K562 (cell line): ENCODE measurements around the gene IKBKE. TPM values are rescaled to one million over a fixed set of nuclear protein-coding genes. Genes with fewer than 3 reads are reported as not detected.

Source experiments
- ATAC-seq: fragments of 200-7000 bp; cut with Tn5 transposase; 3 replicates; pipeline ENCODE4 v1.9.1; 2020; ENCODE audit warnings: moderate library complexity
- BruUV-seq: library from RNA; stranded (reverse); fragments of 400-500 nt; replicated peaks from 2 replicates; lab custom pipeline; 2021; lab: Mats Ljungman, UMichigan
- CTCF ChIA-PET: fragments of 300-600 bp; formaldehyde crosslinking; extraction: SDS; loops from one replicate; lab custom pipeline; 2021; ENCODE audit warnings: low intra/inter-chr PET ratio; lab: Yijun Ruan, JAX
- POLR2A ChIA-PET: fragments of 300-600, 350-650 bp; sonication (Branson Sonifier 250); formaldehyde crosslinking; extraction: SDS; loops from one replicate; lab custom pipeline; 2021; ENCODE audit warnings: antibody characterized with exemption, inconsistent platforms; lab: Yijun Ruan, JAX
- DNase-seq, 4 experiments: peaks; one replicate each; pipeline versions ENCODE4 v3.0.0 to v3.0.0-alpha.2; 2011 to 2018; ENCODE audit warnings: low spot score in 3 of 4, mixed read lengths in 3 of 4; ENCODE audit errors: extremely low read depth in 1 of 4
- FAIRE-seq: peaks from 2 replicates; lab custom pipeline; 2011; peaks lifted over from hg19 to GRCh38; lab: Jason Lieb, UNC
- H2AFZ ChIP-seq: 2 replicates; pipeline ENCODE4 v1.6.0; 2011; ENCODE audit warnings: low read depth, low read length, control low read depth, inconsistent platforms
- H3K27ac ChIP-seq: fragments of 200-600 bp; 3 replicates; pipeline ENCODE4 v1.8.0; 2011; ENCODE audit warnings: low read depth, mild to moderate bottlenecking, control low read depth, inconsistent platforms, low read length, moderate library complexity, mixed read lengths; ENCODE audit errors: extremely low read depth
- H3K27me3 ChIP-seq, 2 experiments: fragments of 300-600 bp in 1 of 2; 2 replicates in 1 of 2; 3 replicates in 1 of 2; pipeline versions ENCODE4 v1.6.0 to v1.8.0; 2011; ENCODE audit warnings: inconsistent platforms in 2 of 2, low read length in 2 of 2, mild to moderate bottlenecking in 1 of 2, mixed read lengths in 1 of 2, moderate library complexity in 1 of 2; ENCODE audit not compliant: control insufficient read depth in 2 of 2, insufficient read depth in 2 of 2
- H3K36me3 ChIP-seq: fragments of 300-600 bp; 3 replicates; pipeline ENCODE4 v1.8.0; 2011; ENCODE audit warnings: mild to moderate bottlenecking, low read length, inconsistent platforms; ENCODE audit not compliant: control insufficient read depth, insufficient read depth
- H3K4me1 ChIP-seq, 2 experiments: fragments of 200-600 bp in 1 of 2; replicated peaks in 1 of 2; 2 replicates in 1 of 2; 3 replicates in 1 of 2; pipeline versions ENCODE4 v1.5.1 to v1.8.0; 2011; ENCODE audit warnings: inconsistent platforms in 2 of 2, low read length in 2 of 2, mild to moderate bottlenecking in 1 of 2, mixed read lengths in 1 of 2, moderate library complexity in 1 of 2; ENCODE audit not compliant: control insufficient read depth in 2 of 2, insufficient read depth in 2 of 2
- H3K4me2 ChIP-seq: 2 replicates; pipeline ENCODE4 v1.6.1; 2011; ENCODE audit warnings: low read length, control low read depth, inconsistent platforms, mixed read lengths; ENCODE audit not compliant: insufficient read depth
- H3K4me3 ChIP-seq: fragments of 200-600 bp; sonication (generic), shearing (Covaris generic); 2 replicates; pipeline ENCODE4 v1.5.1; 2016; ENCODE audit warnings: control low read depth, inconsistent platforms
- H3K79me2 ChIP-seq: fragments of 200-600 bp; 3 replicates; pipeline ENCODE4 v1.8.0; 2011; ENCODE audit warnings: low read length, inconsistent platforms; ENCODE audit not compliant: control insufficient read depth, insufficient read depth
- H3K9ac ChIP-seq, 2 experiments: 2 replicates each; pipeline versions ENCODE4 v1.6.0 to v1.6.1; 2011; ENCODE audit warnings: low read depth in 2 of 2, low read length in 2 of 2, control low read depth in 1 of 2, inconsistent platforms in 1 of 2, mild to moderate bottlenecking in 1 of 2, mixed read lengths in 1 of 2; ENCODE audit not compliant: insufficient read depth in 1 of 2
- H3K9me1 ChIP-seq: one replicate; pipeline ENCODE4 v1.6.0; 2011; ENCODE audit warnings: inconsistent platforms, mild to moderate bottlenecking, low read length, moderate library complexity; ENCODE audit not compliant: control insufficient read depth, insufficient read depth
- H3K9me3 ChIP-seq: replicated peaks from 2 replicates; pipeline ENCODE4 v1.5.1; 2011; ENCODE audit warnings: low read depth, low read length, inconsistent platforms; ENCODE audit not compliant: control insufficient read depth, insufficient read depth
- H4K20me1 ChIP-seq: replicated peaks from 2 replicates; pipeline ENCODE4 v1.6.1; 2011; ENCODE audit warnings: low read length, inconsistent platforms, mixed read lengths; ENCODE audit not compliant: control insufficient read depth, insufficient read depth
- ZNF121 ChIP-seq: sonication (generic); formaldehyde crosslinking; conservative IDR thresholded peaks from 2 replicates; pipeline ENCODE4 v1.8.0; 2022; ENCODE audit warnings: missing genetic modification reagents
- ZNF23 ChIP-seq: fragments of 250-450 bp; sonication (Bioruptor Pico); IDR thresholded peaks from 2 replicates; pipeline ENCODE4 v1.4.0; 2020; ENCODE audit warnings: mild to moderate bottlenecking
- WGBS: fragments of 100-300 bp; shearing (Covaris generic); methylation state at CpG from one replicate; pipeline ENCODE4 v1.1.6; 2016; ENCODE audit warnings: low coverage, mixed read lengths; ENCODE audit not compliant: insufficient coverage; ENCODE audit errors: missing lambda C conversion rate; 5-methylcytosine and 5-hydroxymethylcytosine counted together
- in situ Hi-C: fragments of 300-500 bp; cut with MboI; formaldehyde crosslinking; loops from 4 replicates; pipeline ENCODE4 v1.15.0; 2018; ENCODE audit warnings: inconsistent platforms, mixed read lengths
- intact Hi-C: fragments of 100-400 bp; cut with micrococcal nuclease; formaldehyde crosslinking; loops from 2 replicates; pipeline ENCODE4 v1.14.2; 2022
- microRNA-seq: library from miRNA; unstranded; fragments of <30 nt; microRNA quantifications from one replicate; pipeline ENCODE4, GENCODE V29; 2018; ENCODE audit warnings: borderline microRNAs expressed
- polyA plus RNA-seq, 8 experiments: library from polyadenylated mRNA; depleted of rRNA in 4 of 8; stranded (reverse) in 5 of 8; unstranded in 3 of 8; fragments of >200 nt; fragmentation: Nextera tagmentation in 2 of 8; fragmentation: Illumina TruSeq in 1 of 8; extraction: Ambion mirVana in 2 of 8; extraction: Trizol in 1 of 8; gene quantifications; 2 replicates each; pipeline versions ENCODE4 v1.2.1 to v1.2.3, GENCODE V29; 2011 to 2014; ENCODE audit warnings: inconsistent platforms in 1 of 8, missing spikeins in 1 of 8
- small RNA-seq: library from RNA; depleted of rRNA; stranded (forward); fragments of <200 nt; gene quantifications from one replicate; pipeline ENCODE3, GENCODE V24; 2014
- total RNA-seq, 7 experiments: library from RNA; depleted of rRNA in 6 of 7; stranded (reverse); fragments of >200 nt in 6 of 7; fragmentation: Illumina TruSeq in 2 of 7; extraction: Trizol in 2 of 7; gene quantifications; 2 replicates each; pipeline versions ENCODE4 v1.2.1 to v1.2.3, GENCODE V29; 2011 to 2021; ENCODE audit warnings: low replicate concordance in 1 of 7

The IKBKE gene
- total and polyA plus RNA-seq, 9 of the 15 experiments (the other 6 are each of a cell fraction or from before 2014, with no cell fraction given): 2.3 to 9.0 (median 4.8) TPM

GRCh38 chr1:206545351-206545750, 75.1 kb downstream of the IKBKE start:
- Histone ChIP-seq H3K9me1 (no peaks in the 10 kb centered on the region), H3K9me3 (no peaks in the 10 kb centered on the region), H3K4me3 (no peak overlapping the region), H3K4me2 (no peak overlapping the region), H3K36me3 (no peaks in the 10 kb centered on the region), H3K4me1 (peaks cover 7% of the 10 kb centered on the region in 2 experiments; a peak in 4 of 5 replicates), H3K79me2 (no peaks in the 10 kb centered on the region), H3K9ac (no peak overlapping the region), H2AFZ (no peak overlapping the region), H4K20me1 (no peaks in the 10 kb centered on the region), H3K27me3 (no peaks in the 10 kb centered on the region), H3K27ac (no peak overlapping the region)
- in situ Hi-C loops (loop anchor here (5.0 kb wide), 1 partner anchor 37 kb away; no protein-coding TSS in a partner anchor), intact Hi-C loops (loop anchor here (1.0 kb wide), 3 partner anchors 30 to 55 kb away; no protein-coding TSS in a partner anchor)
- FAIRE-seq (no peak), DNase-seq (no peak), ATAC-seq (peak; percentile 18)
- TF ChIP-seq ZNF23: no peak
- TF ChIP-seq ZNF121: peak; percentile 96
- CTCF ChIA-PET: interaction anchor here (0.7 to 2.8 kb wide), 5 partner anchors 13 to 63 kb away, joined by 3 to 35 read pairs (median 3); no protein-coding TSS in a partner anchor
- POLR2A ChIA-PET: interaction anchor here (0.8 to 1.5 kb wide), 4 partner anchors 10 to 42 kb away, joined by 3 to 6 read pairs (median 4); no protein-coding TSS in a partner anchor
- 92% methylated on average over 1 of the region's 1 CpG for WGBS
- BruUV-seq: no TSS peak

Small RNA genes lying within 50 kb of the gene (microRNA-seq; reads per million reads assigned to microRNA genes)
- gene MIR6769B: not detected

Small RNA genes lying within 50 kb of the gene (small RNA-seq; reads per million reads assigned to genes)
- not detected for gene MIR6769B

Other genes with a start within 250 kb of the IKBKE start
- 25.2 and 32.1 TPM in 2 replicates for gene RASSF5, start 37.1 kb downstream of the IKBKE start, total RNA-seq (2014; rRNA removed)
- 20.3 and 21.7 TPM in 2 replicates for gene RASSF5, start 37.1 kb downstream of the IKBKE start, total RNA-seq (2014; rRNA removed; fragmentation: Illumina TruSeq; extraction: Trizol)
- 26.7 and 28.5 TPM in 2 replicates for gene RASSF5, start 37.1 kb downstream of the IKBKE start, total RNA-seq (2015; rRNA removed; fragmentation: Illumina TruSeq; extraction: Trizol)
- 35.2 and 38.1 TPM in 2 replicates for gene RASSF5, start 37.1 kb downstream of the IKBKE start, total RNA-seq (2021)
- 20.8 and 42.4 TPM in 2 replicates for gene RASSF5, start 37.1 kb downstream of the IKBKE start, polyA plus RNA-seq (2011; rRNA removed)
- gene RASSF5, start 37.1 kb downstream of the IKBKE start, polyA plus RNA-seq (2014; fragmentation: Illumina TruSeq; extraction: Trizol): 36.1 and 41.0 TPM in 2 replicates
- gene RASSF5, start 37.1 kb downstream of the IKBKE start, polyA plus RNA-seq (2014; fragmentation: Nextera tagmentation; extraction: Ambion mirVana): 1 to 10 TPM; 6.1 to 6.9 TPM
- gene RASSF5, start 37.1 kb downstream of the IKBKE start, polyA plus RNA-seq (2014; rRNA removed): 27.4 and 27.9 TPM in 2 replicates
- 85.9 and 106 TPM in 2 replicates for gene EIF2D, start 142.0 kb downstream of the IKBKE start, total RNA-seq (2014; rRNA removed)
- 92.7 and 93.9 TPM in 2 replicates for gene EIF2D, start 142.0 kb downstream of the IKBKE start, total RNA-seq (2014; rRNA removed; fragmentation: Illumina TruSeq; extraction: Trizol)
- gene EIF2D, start 142.0 kb downstream of the IKBKE start, total RNA-seq (2015; rRNA removed; fragmentation: Illumina TruSeq; extraction: Trizol): 85.1 and 86.5 TPM in 2 replicates
- gene EIF2D, start 142.0 kb downstream of the IKBKE start, total RNA-seq (2021): 81.1 and 82.1 TPM in 2 replicates
- gene EIF2D, start 142.0 kb downstream of the IKBKE start, polyA plus RNA-seq (2011; rRNA removed): 138 and 152 TPM in 2 replicates
- 111 and 128 TPM in 2 replicates for gene EIF2D, start 142.0 kb downstream of the IKBKE start, polyA plus RNA-seq (2014; fragmentation: Illumina TruSeq; extraction: Trizol)
- 100 to 1,000 TPM in 1 of 2 experiments, 10 to 100 TPM in 1; 86.9 to 130 TPM for gene EIF2D, start 142.0 kb downstream of the IKBKE start, polyA plus RNA-seq (2014; fragmentation: Nextera tagmentation; extraction: Ambion mirVana)
- gene EIF2D, start 142.0 kb downstream of the IKBKE start, polyA plus RNA-seq (2014; rRNA removed): 113 and 131 TPM in 2 replicates
- 22.5 and 33.6 TPM in 2 replicates for gene DYRK3, start 165.1 kb downstream of the IKBKE start, total RNA-seq (2014; rRNA removed)
- 29.6 and 31.0 TPM in 2 replicates for gene DYRK3, start 165.1 kb downstream of the IKBKE start, total RNA-seq (2014; rRNA removed; fragmentation: Illumina TruSeq; extraction: Trizol)
- 23.3 and 25.7 TPM in 2 replicates for gene DYRK3, start 165.1 kb downstream of the IKBKE start, total RNA-seq (2015; rRNA removed; fragmentation: Illumina TruSeq; extraction: Trizol)
- gene DYRK3, start 165.1 kb downstream of the IKBKE start, total RNA-seq (2021): 30.2 and 31.6 TPM in 2 replicates
- gene DYRK3, start 165.1 kb downstream of the IKBKE start, polyA plus RNA-seq (2011; rRNA removed): 30.8 and 33.7 TPM in 2 replicates
- 24.8 and 30.2 TPM in 2 replicates for gene DYRK3, start 165.1 kb downstream of the IKBKE start, polyA plus RNA-seq (2014; fragmentation: Illumina TruSeq; extraction: Trizol)
- gene DYRK3, start 165.1 kb downstream of the IKBKE start, polyA plus RNA-seq (2014; fragmentation: Nextera tagmentation; extraction: Ambion mirVana): 1 to 10 TPM; 4.5 to 5.2 TPM
- 16.3 and 20.2 TPM in 2 replicates for gene DYRK3, start 165.1 kb downstream of the IKBKE start, polyA plus RNA-seq (2014; rRNA removed)
- gene MAPKAPK2, start 214.4 kb downstream of the IKBKE start, total RNA-seq (2014; rRNA removed): 52.1 and 57.2 TPM in 2 replicates
- 36.1 and 36.6 TPM in 2 replicates for gene MAPKAPK2, start 214.4 kb downstream of the IKBKE start, total RNA-seq (2014; rRNA removed; fragmentation: Illumina TruSeq; extraction: Trizol)
- gene MAPKAPK2, start 214.4 kb downstream of the IKBKE start, total RNA-seq (2015; rRNA removed; fragmentation: Illumina TruSeq; extraction: Trizol): 33.3 and 35.6 TPM in 2 replicates
- 81.3 and 94.2 TPM in 2 replicates for gene MAPKAPK2, start 214.4 kb downstream of the IKBKE start, total RNA-seq (2021)
- gene MAPKAPK2, start 214.4 kb downstream of the IKBKE start, polyA plus RNA-seq (2011; rRNA removed): 66.5 and 72.1 TPM in 2 replicates
- 73.6 and 78.3 TPM in 2 replicates for gene MAPKAPK2, start 214.4 kb downstream of the IKBKE start, polyA plus RNA-seq (2014; fragmentation: Illumina TruSeq; extraction: Trizol)
- gene MAPKAPK2, start 214.4 kb downstream of the IKBKE start, polyA plus RNA-seq (2014; fragmentation: Nextera tagmentation; extraction: Ambion mirVana): 1 to 10 TPM in 1 of 2 experiments, under 1 TPM in 1; 0.63 to 1.3 TPM
- 53.4 and 57.2 TPM in 2 replicates for gene MAPKAPK2, start 214.4 kb downstream of the IKBKE start, polyA plus RNA-seq (2014; rRNA removed)